GM23338 (cell line): ENCODE results near the gene MAST2. TPM values are rescaled to one million over a fixed set of nuclear protein-coding genes. Genes with fewer than 3 reads are reported as not detected.

Source experiments
- ATAC-seq: fragments of 200-7000 bp; cut with Tn5 transposase; 3 replicates; pipeline ENCODE4 v1.9.1; 2020
- DNase-seq: peaks from one replicate; pipeline ENCODE4 v3.0.0-alpha.2; 2015; ENCODE audit warnings: low spot score
- H2AFZ ChIP-seq: fragments of 200-600 bp; sonication (generic); 2 replicates; pipeline ENCODE4 v1.8.0; 2016; ENCODE audit warnings: antibody characterized with exemption, mild to moderate bottlenecking, moderate library complexity
- H3F3A ChIP-seq: fragments of 200-600 bp; sonication (generic); replicated peaks from 2 replicates; pipeline ENCODE4 v1.8.0; 2017; ENCODE audit warnings: antibody characterized with exemption, mixed run types, low read depth
- H3K27ac ChIP-seq: fragments of 200-600 bp; sonication (generic); 2 replicates; pipeline ENCODE4 v1.6.1; 2016; ENCODE audit warnings: low read depth
- H3K27me3 ChIP-seq: fragments of 200-600 bp; sonication (generic); 2 replicates; pipeline ENCODE4 v1.8.0; 2016; ENCODE audit warnings: mild to moderate bottlenecking, mixed run types, moderate library complexity; ENCODE audit not compliant: insufficient read depth
- H3K36me3 ChIP-seq: fragments of 200-600 bp; sonication (generic); 2 replicates; pipeline ENCODE4 v1.8.0; 2016; ENCODE audit warnings: mild to moderate bottlenecking; ENCODE audit not compliant: insufficient read depth
- H3K4me1 ChIP-seq: fragments of 200-600 bp; sonication (generic); 2 replicates; pipeline ENCODE4 v1.8.0; 2016; ENCODE audit warnings: mild to moderate bottlenecking, moderate library complexity; ENCODE audit not compliant: insufficient read depth
- H3K4me2 ChIP-seq: fragments of 200-600 bp; sonication (generic); 2 replicates; pipeline ENCODE4 v1.7.1; 2017; ENCODE audit warnings: mixed run types
- H3K4me3 ChIP-seq: fragments of 200-600 bp; sonication (generic); 2 replicates; pipeline ENCODE4 v1.6.1; 2016; ENCODE audit warnings: mixed run types
- H3K79me2 ChIP-seq: fragments of 200-600 bp; sonication (generic); replicated peaks from 2 replicates; pipeline ENCODE4 v1.8.0; 2017; ENCODE audit warnings: mild to moderate bottlenecking; ENCODE audit not compliant: insufficient read depth
- H3K9me2 ChIP-seq: fragments of 200-600 bp; sonication (generic); 2 replicates; pipeline ENCODE4 v1.8.0; 2017; ENCODE audit not compliant: insufficient read depth
- H4K20me1 ChIP-seq: fragments of 200-600 bp; sonication (generic); replicated peaks from 2 replicates; pipeline ENCODE4 v1.8.0; 2017; ENCODE audit warnings: mild to moderate bottlenecking; ENCODE audit not compliant: insufficient read depth
- H3K27ac Mint-ChIP-seq: 2 replicates; pipeline ENCODE4 v1.8.0; 2020; ENCODE audit warnings: inconsistent platforms, mild to moderate bottlenecking, moderate library complexity, mixed read lengths
- H3K27me3 Mint-ChIP-seq: 3 replicates; pipeline ENCODE4 v1.8.0; 2022; ENCODE audit warnings: low read depth, mild to moderate bottlenecking, moderate library complexity, mixed read lengths, inconsistent platforms; ENCODE audit not compliant: insufficient read depth, poor library complexity
- H3K36me3 Mint-ChIP-seq: 3 replicates; pipeline ENCODE4 v1.8.0; 2021; ENCODE audit warnings: low read depth, mild to moderate bottlenecking, inconsistent platforms, moderate library complexity, mixed read lengths
- H3K4me1 Mint-ChIP-seq: 3 replicates; pipeline ENCODE4 v1.8.0; 2020; ENCODE audit warnings: mild to moderate bottlenecking, inconsistent platforms, mixed read lengths
- H3K4me3 Mint-ChIP-seq: 3 replicates; pipeline ENCODE4 v1.8.0; 2021; ENCODE audit warnings: moderate library complexity, mild to moderate bottlenecking, inconsistent platforms, mixed read lengths
- H3K9me3 Mint-ChIP-seq: 3 replicates; pipeline ENCODE4 v1.8.0; 2020; ENCODE audit warnings: moderate library complexity, mild to moderate bottlenecking, inconsistent platforms, mixed read lengths
- NANOG ChIP-seq: IDR thresholded peaks from 2 replicates; pipeline ENCODE4 v1.6.1; 2016; ENCODE audit warnings: antibody characterized with exemption, borderline replicate concordance
- polyA plus RNA-seq: library from polyadenylated mRNA; unstranded; fragments of >200 nt; fragmentation: Nextera tagmentation; extraction: Ambion mirVana; gene quantifications from 2 replicates; pipeline ENCODE4 v1.2.1, GENCODE V29; 2016
- total RNA-seq: library from RNA; depleted of rRNA; stranded (reverse); fragments of >200 nt; shearing (Covaris generic); gene quantifications from 2 replicates; pipeline ENCODE4 v1.2.3, GENCODE V29; 2014
- TF ChIP-seq, protein P1 (sequence below): fragments of 250-450 bp; sonication (Bioruptor Pico); IDR thresholded peaks from 2 replicates; pipeline ENCODE4 v1.5.0; 2020; ENCODE audit warnings: mild to moderate bottlenecking, moderate library complexity
- TF ChIP-seq, protein P2 (sequence below), 2 experiments: fragments of 200-600 bp in 1 of 2; sonication (generic) in 1 of 2; conservative IDR thresholded peaks; 2 replicates each; pipeline versions ENCODE4 v1.5.1 to v1.6.1; 2016 to 2017; ENCODE audit warnings: antibody characterized with exemption in 2 of 2, low read depth in 2 of 2, mild to moderate bottlenecking in 2 of 2, moderate library complexity in 1 of 2

MAST2 gene
- total and polyA plus RNA-seq, 2 experiments from 2014 or later: 11.5 to 57.7 TPM

DNA sequence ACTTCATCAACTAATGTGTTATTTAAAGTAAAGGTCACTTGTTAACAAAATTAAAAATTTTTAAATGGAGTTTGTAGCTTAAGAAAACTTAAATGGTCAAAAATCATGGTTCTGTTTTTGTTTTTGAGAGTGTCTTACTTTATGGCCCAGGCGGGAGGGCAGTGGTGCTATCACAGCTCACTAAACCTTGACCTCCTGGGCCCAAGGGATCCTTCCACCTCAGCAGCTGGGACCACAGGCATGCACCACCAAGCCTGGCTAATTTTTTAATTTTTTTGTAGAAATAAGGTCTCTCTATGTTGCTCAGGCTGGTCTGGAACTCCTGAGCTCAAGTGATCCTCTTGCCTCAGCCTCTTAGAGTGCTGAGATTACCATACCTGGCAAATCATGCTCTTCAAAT is 111.4 kb downstream of the MAST2 start (continued):
- TF ChIP-seq, protein P1, sequence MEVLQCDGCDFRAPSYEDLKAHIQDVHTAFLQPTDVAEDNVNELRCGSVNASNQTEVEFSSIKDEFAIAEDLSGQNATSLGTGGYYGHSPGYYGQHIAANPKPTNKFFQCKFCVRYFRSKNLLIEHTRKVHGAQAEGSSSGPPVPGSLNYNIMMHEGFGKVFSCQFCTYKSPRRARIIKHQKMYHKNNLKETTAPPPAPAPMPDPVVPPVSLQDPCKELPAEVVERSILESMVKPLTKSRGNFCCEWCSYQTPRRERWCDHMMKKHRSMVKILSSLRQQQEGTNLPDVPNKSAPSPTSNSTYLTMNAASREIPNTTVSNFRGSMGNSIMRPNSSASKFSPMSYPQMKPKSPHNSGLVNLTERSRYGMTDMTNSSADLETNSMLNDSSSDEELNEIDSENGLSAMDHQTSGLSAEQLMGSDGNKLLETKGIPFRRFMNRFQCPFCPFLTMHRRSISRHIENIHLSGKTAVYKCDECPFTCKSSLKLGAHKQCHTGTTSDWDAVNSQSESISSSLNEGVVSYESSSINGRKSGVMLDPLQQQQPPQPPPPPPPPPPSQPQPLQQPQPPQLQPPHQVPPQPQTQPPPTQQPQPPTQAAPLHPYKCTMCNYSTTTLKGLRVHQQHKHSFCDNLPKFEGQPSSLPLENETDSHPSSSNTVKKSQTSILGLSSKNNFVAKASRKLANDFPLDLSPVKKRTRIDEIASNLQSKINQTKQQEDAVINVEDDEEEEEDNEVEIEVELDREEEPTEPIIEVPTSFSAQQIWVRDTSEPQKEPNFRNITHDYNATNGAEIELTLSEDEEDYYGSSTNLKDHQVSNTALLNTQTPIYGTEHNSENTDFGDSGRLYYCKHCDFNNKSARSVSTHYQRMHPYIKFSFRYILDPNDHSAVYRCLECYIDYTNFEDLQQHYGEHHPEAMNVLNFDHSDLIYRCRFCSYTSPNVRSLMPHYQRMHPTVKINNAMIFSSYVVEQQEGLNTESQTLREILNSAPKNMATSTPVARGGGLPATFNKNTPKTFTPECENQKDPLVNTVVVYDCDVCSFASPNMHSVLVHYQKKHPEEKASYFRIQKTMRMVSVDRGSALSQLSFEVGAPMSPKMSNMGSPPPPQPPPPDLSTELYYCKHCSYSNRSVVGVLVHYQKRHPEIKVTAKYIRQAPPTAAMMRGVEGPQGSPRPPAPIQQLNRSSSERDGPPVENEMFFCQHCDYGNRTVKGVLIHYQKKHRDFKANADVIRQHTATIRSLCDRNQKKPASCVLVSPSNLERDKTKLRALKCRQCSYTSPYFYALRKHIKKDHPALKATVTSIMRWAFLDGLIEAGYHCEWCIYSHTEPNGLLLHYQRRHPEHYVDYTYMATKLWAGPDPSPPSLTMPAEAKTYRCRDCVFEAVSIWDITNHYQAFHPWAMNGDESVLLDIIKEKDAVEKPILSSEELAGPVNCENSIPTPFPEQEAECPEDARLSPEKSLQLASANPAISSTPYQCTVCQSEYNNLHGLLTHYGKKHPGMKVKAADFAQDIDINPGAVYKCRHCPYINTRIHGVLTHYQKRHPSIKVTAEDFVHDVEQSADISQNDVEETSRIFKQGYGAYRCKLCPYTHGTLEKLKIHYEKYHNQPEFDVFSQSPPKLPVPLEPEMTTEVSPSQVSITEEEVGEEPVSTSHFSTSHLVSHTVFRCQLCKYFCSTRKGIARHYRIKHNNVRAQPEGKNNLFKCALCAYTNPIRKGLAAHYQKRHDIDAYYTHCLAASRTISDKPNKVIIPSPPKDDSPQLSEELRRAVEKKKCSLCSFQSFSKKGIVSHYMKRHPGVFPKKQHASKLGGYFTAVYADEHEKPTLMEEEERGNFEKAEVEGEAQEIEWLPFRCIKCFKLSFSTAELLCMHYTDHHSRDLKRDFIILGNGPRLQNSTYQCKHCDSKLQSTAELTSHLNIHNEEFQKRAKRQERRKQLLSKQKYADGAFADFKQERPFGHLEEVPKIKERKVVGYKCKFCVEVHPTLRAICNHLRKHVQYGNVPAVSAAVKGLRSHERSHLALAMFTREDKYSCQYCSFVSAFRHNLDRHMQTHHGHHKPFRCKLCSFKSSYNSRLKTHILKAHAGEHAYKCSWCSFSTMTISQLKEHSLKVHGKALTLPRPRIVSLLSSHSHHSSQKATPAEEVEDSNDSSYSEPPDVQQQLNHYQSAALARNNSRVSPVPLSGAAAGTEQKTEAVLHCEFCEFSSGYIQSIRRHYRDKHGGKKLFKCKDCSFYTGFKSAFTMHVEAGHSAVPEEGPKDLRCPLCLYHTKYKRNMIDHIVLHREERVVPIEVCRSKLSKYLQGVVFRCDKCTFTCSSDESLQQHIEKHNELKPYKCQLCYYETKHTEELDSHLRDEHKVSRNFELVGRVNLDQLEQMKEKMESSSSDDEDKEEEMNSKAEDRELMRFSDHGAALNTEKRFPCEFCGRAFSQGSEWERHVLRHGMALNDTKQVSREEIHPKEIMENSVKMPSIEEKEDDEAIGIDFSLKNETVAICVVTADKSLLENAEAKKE (CRISPR knock-in tag): no peak

DNA sequence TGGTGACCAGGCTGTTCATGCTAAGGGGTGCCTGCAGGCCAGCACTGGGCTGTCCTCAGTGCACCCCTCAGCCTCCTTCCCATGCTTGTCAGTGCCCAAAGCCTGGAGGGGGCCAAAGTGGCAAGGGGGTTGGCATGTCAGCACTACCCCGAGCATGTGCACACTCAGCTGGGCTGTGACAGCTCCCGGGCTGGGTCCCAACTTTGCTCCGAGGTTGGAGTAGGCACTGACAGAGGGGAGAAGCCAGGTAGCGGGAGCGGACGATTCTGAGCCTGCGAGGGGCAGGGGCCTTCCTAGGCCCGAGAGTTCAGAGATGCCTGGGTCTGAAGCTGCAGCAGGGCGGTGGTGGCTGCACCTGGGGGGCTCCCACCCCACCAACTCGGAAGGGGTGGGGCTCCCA is 119.0 kb downstream of the MAST2 start:
- DNase-seq (no peak), ATAC-seq (no peak)
- H3F3A ChIP-seq: no peaks in the 10 kb centered on the region
- peaks cover 27% of the 10 kb centered on the region for H3K79me2 ChIP-seq
- H3K9me2 ChIP-seq: no peaks in the 10 kb centered on the region
- peaks cover 13% of the 10 kb centered on the region for H3K36me3 Mint-ChIP-seq
- no peaks in the 10 kb centered on the region for H3K27me3 ChIP-seq
- no peak overlapping the region for H3K4me2 ChIP-seq
- peaks cover 32% of the 10 kb centered on the region for H3K4me1 Mint-ChIP-seq
- no peak overlapping the region for H3K27ac Mint-ChIP-seq
- peaks cover 25% of the 10 kb centered on the region for H3K4me1 ChIP-seq
- H3K36me3 ChIP-seq: no peaks in the 10 kb centered on the region
- no peak for TF ChIP-seq NANOG
- TF ChIP-seq, protein P2, sequence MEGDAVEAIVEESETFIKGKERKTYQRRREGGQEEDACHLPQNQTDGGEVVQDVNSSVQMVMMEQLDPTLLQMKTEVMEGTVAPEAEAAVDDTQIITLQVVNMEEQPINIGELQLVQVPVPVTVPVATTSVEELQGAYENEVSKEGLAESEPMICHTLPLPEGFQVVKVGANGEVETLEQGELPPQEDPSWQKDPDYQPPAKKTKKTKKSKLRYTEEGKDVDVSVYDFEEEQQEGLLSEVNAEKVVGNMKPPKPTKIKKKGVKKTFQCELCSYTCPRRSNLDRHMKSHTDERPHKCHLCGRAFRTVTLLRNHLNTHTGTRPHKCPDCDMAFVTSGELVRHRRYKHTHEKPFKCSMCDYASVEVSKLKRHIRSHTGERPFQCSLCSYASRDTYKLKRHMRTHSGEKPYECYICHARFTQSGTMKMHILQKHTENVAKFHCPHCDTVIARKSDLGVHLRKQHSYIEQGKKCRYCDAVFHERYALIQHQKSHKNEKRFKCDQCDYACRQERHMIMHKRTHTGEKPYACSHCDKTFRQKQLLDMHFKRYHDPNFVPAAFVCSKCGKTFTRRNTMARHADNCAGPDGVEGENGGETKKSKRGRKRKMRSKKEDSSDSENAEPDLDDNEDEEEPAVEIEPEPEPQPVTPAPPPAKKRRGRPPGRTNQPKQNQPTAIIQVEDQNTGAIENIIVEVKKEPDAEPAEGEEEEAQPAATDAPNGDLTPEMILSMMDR (conservative IDR thresholded peaks at IDR 0.05; ENCODE audit: low read depth in 2 of 2): no peak
- no peak overlapping the region for H2AFZ ChIP-seq
- peaks cover 4% of the 10 kb centered on the region for H3K27me3 Mint-ChIP-seq
- H3K27ac ChIP-seq: no peak overlapping the region
- no peak overlapping the region for H3K4me3 ChIP-seq
- H3K4me3 Mint-ChIP-seq: no peak overlapping the region
- no peaks in the 10 kb centered on the region for H4K20me1 ChIP-seq
- peaks cover 5% of the 10 kb centered on the region; the same call in 2 of the 3 replicates for H3K9me3 Mint-ChIP-seq
